ENCODE data around the gene WDFY4.

The WDFY4 gene

DNA sequence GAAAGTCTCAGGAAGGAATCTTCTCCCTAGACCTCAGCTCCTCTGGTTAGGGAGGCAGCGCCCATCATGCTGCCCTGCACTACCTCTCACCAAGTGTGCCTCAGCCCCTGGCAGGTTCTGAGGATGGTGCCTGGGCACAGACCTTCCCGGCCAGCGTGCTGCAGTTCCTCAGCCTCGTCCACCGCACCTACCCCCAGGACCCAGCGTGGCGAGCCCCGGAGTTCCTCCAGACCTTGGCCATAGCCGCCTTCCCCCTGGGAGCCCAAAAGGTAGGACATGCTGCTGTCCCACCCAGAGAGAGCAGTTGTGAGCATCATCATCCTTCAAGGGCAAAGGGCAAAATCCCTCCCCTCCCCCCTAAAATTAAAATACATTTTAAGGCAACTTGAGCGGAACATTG, 132.5 kb downstream of the WDFY4 start:
- Histone ChIP-seq H3K36me3 (ENCODE audit: control insufficient read depth, insufficient read depth, low read length) (no peaks in the 10 kb centered on the region), H3K4me3 (ENCODE audit: low read depth, low read length) (no peak overlapping the region), H3K9me3 (ENCODE audit: control insufficient read depth, low read length) (no peaks in the 10 kb centered on the region), H3K4me1 (no peaks in the 10 kb centered on the region), H3K27ac (no peak overlapping the region), H3K9ac (no peak overlapping the region), H3K79me2 (no peaks in the 10 kb centered on the region), H3K27me3 (ENCODE audit: control insufficient read depth, insufficient read depth, low read length) (no peaks in the 10 kb centered on the region), H2AFZ (no peak overlapping the region), H3K4me2 (ENCODE audit: low read length) (no peak overlapping the region)
- TF ChIP-seq, protein P1, sequence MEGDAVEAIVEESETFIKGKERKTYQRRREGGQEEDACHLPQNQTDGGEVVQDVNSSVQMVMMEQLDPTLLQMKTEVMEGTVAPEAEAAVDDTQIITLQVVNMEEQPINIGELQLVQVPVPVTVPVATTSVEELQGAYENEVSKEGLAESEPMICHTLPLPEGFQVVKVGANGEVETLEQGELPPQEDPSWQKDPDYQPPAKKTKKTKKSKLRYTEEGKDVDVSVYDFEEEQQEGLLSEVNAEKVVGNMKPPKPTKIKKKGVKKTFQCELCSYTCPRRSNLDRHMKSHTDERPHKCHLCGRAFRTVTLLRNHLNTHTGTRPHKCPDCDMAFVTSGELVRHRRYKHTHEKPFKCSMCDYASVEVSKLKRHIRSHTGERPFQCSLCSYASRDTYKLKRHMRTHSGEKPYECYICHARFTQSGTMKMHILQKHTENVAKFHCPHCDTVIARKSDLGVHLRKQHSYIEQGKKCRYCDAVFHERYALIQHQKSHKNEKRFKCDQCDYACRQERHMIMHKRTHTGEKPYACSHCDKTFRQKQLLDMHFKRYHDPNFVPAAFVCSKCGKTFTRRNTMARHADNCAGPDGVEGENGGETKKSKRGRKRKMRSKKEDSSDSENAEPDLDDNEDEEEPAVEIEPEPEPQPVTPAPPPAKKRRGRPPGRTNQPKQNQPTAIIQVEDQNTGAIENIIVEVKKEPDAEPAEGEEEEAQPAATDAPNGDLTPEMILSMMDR (IDR thresholded peaks at IDR 0.05) = no peak

DNA sequence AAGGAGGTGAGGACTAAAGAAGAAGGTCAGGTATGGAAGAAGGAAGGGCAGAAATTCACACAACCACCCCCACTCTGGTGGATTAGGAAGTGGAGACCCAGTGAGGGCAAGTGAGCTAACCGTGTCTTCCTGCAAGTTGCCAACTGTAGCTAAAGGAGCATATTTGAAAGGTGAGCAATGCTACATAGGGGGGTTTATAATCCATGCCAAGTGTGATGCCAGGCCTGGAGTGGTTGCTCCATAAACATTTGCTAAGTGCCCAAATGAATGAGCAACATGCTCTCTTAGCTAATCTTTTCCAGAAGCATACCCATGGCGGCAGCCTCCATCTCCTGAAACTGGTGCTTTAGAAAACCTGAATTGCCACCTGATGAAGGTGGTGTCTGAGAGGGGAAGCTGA, 133.4 kb downstream of the WDFY4 start:
- Histone ChIP-seq H3K9ac (no peak overlapping the region), H3K4me2 (ENCODE audit: low read length) (no peak overlapping the region)
- TF ChIP-seq, protein P1 (IDR thresholded peaks at IDR 0.05) = no peak

GRCh38 chr10:48818861-48819520, 134.3 kb downstream of the WDFY4 start:
- Histone ChIP-seq H2AFZ (no peak overlapping the region), H3K79me2 (no peaks in the 10 kb centered on the region), H3K4me3 (ENCODE audit: low read depth, low read length) (no peak overlapping the region), H3K27ac (no peak overlapping the region), H3K4me1 (no peaks in the 10 kb centered on the region), H3K36me3 (ENCODE audit: control insufficient read depth, insufficient read depth, low read length) (no peaks in the 10 kb centered on the region), H3K4me2 (ENCODE audit: low read length) (no peak overlapping the region), H3K27me3 (ENCODE audit: control insufficient read depth, insufficient read depth, low read length) (no peaks in the 10 kb centered on the region), H3K9me3 (ENCODE audit: control insufficient read depth, low read length) (no peaks in the 10 kb centered on the region), H3K9ac (no peak overlapping the region)
- TF ChIP-seq, protein P1 (IDR thresholded peaks at IDR 0.05) = no peak

More for the DNA sequence above, 133.4 kb downstream of the WDFY4 start:
- Histone ChIP-seq H2AFZ (no peak overlapping the region), H3K9me3 (ENCODE audit: control insufficient read depth, low read length) (no peaks in the 10 kb centered on the region), H3K79me2 (no peaks in the 10 kb centered on the region), H3K27me3 (ENCODE audit: control insufficient read depth, insufficient read depth, low read length) (no peaks in the 10 kb centered on the region), H3K36me3 (ENCODE audit: control insufficient read depth, insufficient read depth, low read length) (no peaks in the 10 kb centered on the region), H3K4me1 (no peaks in the 10 kb centered on the region), H3K4me3 (ENCODE audit: low read depth, low read length) (no peak overlapping the region), H3K27ac (no peak overlapping the region)

DNA sequence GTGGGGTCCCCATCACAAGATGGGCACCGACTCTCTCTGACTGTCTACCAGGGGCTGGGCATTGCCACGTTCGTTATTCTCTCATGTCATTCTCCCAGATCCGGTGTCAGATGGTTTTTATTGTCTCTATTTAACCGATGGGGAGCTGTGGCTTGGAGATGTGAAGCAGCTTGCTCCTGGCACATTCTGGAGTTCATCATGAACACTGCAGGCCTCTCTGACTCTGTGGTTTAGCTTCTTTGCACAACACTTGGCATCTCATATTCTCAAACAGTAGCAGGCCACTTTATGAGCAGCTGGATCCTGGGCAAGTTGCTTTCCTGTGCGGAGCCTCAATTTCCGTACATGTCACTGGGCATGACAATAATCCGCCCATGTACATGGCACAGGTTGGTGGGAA, 135.1 kb downstream of the WDFY4 start:
- H2AFZ ChIP-seq = no peak overlapping the region
- H3K9ac ChIP-seq = no peak overlapping the region
- no peaks in the 10 kb centered on the region for H3K79me2 ChIP-seq
- no peak overlapping the region for H3K4me3 ChIP-seq (ENCODE audit: low read depth, low read length)
- H3K27ac ChIP-seq = no peak overlapping the region
- no peaks in the 10 kb centered on the region for H3K4me1 ChIP-seq
- TF ChIP-seq, protein P1 (IDR thresholded peaks at IDR 0.05) = no peak
- H3K27me3 ChIP-seq (ENCODE audit: control insufficient read depth, insufficient read depth, low read length) = no peaks in the 10 kb centered on the region
- H3K4me2 ChIP-seq (ENCODE audit: low read length) = no peak overlapping the region
- H3K9me3 ChIP-seq (ENCODE audit: control insufficient read depth, low read length) = no peaks in the 10 kb centered on the region
- H3K36me3 ChIP-seq (ENCODE audit: control insufficient read depth, insufficient read depth, low read length) = no peaks in the 10 kb centered on the region

- H3K27ac ChIP-seq = no peak overlapping the region
- H3K4me2 ChIP-seq (ENCODE audit: low read length) = no peak overlapping the region
- H3K27me3 ChIP-seq (ENCODE audit: control insufficient read depth, insufficient read depth, low read length) = no peaks in the 10 kb centered on the region
- H3K4me1 ChIP-seq = no peaks in the 10 kb centered on the region
- H3K4me3 ChIP-seq (ENCODE audit: low read depth, low read length) = no peak overlapping the region
- H2AFZ ChIP-seq = no peak overlapping the region
- H3K36me3 ChIP-seq (ENCODE audit: control insufficient read depth, insufficient read depth, low read length) = no peaks in the 10 kb centered on the region
- H3K9me3 ChIP-seq (ENCODE audit: control insufficient read depth, low read length) = no peaks in the 10 kb centered on the region
- no peak overlapping the region for H3K9ac ChIP-seq
- TF ChIP-seq, protein P1 (IDR thresholded peaks at IDR 0.05) = no peak
- no peaks in the 10 kb centered on the region for H3K79me2 ChIP-seq
Measured at GRCh38 chr10:48820231-48820630, 135.6 kb downstream of the WDFY4 start.
